Right kidney (tissue), 1 donor: ENCODE results near the gene ITPRID2.

Experiments used
- DNase-seq: peaks from one replicate; pipeline ENCODE4 v3.0.0-alpha.2; 2016

ITPRID2 gene

DNA sequence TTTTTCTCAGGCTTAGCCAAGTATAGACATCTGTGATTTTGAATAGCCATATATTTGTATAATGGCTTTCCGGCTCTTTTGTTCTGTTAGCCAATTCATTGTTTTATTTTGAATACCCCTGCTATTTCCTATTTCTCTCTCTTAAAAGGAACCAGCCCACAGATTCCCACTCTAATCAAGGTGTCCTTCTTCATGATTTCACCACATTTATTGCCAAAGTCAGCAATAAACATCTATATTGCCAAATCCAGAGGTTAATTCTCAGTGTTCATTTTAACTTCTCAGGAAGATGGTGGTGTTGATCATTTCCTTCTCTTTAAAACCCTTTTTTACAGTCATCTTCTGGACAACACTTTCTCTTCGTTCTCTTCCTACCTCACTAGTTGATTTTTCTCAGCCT, 13.1 kb upstream of the ITPRID2 start:
- no peak for DNase-seq

DNA sequence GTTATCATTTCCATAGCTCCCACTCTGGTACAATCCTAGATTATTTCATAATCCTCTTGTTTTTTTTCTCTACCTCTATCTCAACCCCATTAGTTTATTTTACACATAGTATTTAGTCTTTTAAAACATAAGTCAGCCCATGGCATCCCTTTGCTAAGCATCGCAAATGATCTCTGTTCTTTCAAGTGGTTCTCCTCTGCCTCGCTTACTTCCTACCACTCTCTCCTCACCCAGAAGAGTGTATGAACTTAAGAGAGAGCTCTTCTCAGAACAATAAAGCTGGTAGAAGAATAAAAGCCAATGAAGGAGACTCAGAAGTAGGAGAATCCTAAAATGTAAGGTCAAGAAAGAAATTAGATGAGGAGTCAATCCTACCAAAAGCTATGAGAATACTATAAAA, 12.2 kb upstream of the ITPRID2 start:
- DNase-seq: no peak

- DNase-seq: no peak
These were observed 9.1 kb upstream of the ITPRID2 start for GRCh38 chr2:181882246-181883020.

GRCh38 chr2:181884601-181885000, 6.9 kb upstream of the ITPRID2 start:
- DNase-seq: no peak

- DNase-seq: no peak
These were observed 6.4 kb upstream of the ITPRID2 start for GRCh38 chr2:181885096-181885495.

- DNase-seq: no peak
These were observed 5.3 kb upstream of the ITPRID2 start for GRCh38 chr2:181886192-181886591.

- no peak for DNase-seq
These were observed 4.5 kb upstream of the ITPRID2 start for GRCh38 chr2:181887045-181887444.

- no peak for DNase-seq
These were observed 1.8 kb upstream of the ITPRID2 start for GRCh38 chr2:181889776-181890175.

GRCh38 chr2:181890271-181890670, 1.3 kb upstream of the ITPRID2 start:
- no peak for DNase-seq

GRCh38 chr2:181891966-181892798, 652 bp downstream of the ITPRID2 start:
- peak; percentile 96 for DNase-seq

DNA sequence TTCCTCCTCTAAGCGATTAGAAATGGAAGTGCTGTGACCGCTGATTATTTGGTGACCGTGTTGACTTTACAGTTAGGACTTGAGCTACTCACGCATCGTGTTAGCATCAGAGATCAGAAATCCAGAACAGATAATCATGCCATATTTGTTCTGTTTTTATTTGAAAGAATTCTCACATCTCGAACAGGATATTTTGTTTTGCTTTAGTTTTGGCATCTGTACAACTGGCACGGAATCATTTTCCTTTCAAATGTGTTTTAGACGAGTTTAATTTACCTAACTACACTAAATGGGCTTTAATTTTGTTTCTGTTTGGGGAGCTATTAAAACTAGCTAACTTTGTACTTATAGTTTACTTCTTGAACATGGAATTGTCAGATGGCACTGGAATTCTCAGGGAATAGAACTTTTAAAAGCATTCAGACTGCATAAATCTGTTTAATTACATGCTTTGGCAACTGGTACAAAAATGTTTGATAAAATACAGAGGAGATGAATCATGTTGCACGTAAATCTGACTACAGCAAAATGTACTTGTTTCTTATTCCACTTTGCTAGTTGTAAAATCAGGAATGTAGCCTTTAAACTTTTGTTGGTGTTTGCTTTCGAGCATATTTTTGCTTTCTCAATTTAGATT, 1.4 kb downstream of the ITPRID2 start:
- no peak for DNase-seq

GRCh38 chr2:181894381-181894780, 2.9 kb downstream of the ITPRID2 start:
- no peak for DNase-seq

DNA sequence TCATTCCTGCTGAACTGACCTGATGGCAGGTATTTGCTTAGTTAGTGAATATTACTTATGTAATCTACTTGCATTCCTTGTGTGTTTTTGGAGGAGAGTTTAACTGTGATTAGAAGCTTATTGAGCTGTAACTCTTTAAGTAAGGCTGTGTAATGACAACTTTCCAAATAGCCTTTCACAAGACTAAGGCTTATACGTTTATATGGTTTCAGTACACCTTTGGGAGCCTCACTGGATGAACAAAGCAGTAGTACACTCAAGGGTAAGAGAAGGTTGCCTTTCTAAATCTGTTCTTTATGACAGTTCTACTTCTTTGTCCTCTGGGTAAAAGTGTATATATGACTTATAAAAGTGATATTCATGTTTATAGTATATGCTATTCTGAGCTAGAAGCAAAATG, 4.3 kb downstream of the ITPRID2 start:
- no peak for DNase-seq

DNA sequence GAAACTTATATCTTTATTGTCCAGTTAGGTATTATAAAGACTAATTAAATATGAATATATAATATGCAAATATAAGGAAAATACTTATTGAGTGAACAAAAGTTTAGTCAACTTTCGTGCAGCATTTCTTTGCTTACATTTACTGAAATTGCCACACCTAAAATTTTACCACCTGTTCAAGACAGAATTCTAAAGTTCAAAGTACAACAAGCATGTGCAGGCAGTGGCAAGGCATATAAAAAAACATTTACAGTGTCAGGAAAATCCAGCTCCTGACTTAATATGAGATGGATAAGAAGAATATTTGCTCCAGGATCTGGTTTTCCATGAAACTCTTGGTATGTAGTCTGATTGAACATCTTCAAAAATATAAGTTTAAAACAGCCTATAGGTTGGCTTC, 4.8 kb downstream of the ITPRID2 start:
- DNase-seq: no peak

- DNase-seq: no peak
These were observed 8.6 kb downstream of the ITPRID2 start for GRCh38 chr2:181900007-181900651.

DNA sequence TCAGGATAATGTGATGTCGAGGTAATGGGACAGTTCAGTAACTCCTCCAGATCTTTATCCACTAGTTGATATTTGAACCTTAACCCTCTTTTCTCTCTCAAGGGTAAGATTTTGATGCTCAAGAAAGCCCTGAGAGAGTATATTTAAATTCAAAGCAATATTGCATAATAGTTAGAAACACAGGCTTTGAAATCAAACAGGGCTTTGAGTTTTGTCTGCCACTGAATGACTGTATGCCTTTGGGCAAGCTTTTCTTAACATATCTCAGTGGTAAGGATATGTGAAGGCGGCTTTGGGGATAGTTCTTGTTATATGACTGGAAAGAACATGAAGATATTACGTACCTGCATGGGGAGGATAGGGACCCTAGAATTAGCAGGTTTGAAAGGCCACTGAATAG, 11.1 kb downstream of the ITPRID2 start:
- DNase-seq: no peak

GRCh38 chr2:181904022-181904632, 12.6 kb downstream of the ITPRID2 start:
- no peak for DNase-seq

GRCh38 chr2:181907057-181907456, 15.5 kb downstream of the ITPRID2 start:
- DNase-seq: no peak

GRCh38 chr2:181907635-181908034, 16.1 kb downstream of the ITPRID2 start:
- DNase-seq: no peak

- DNase-seq: no peak
These were observed 18.7 kb downstream of the ITPRID2 start for GRCh38 chr2:181910028-181910831.

DNA sequence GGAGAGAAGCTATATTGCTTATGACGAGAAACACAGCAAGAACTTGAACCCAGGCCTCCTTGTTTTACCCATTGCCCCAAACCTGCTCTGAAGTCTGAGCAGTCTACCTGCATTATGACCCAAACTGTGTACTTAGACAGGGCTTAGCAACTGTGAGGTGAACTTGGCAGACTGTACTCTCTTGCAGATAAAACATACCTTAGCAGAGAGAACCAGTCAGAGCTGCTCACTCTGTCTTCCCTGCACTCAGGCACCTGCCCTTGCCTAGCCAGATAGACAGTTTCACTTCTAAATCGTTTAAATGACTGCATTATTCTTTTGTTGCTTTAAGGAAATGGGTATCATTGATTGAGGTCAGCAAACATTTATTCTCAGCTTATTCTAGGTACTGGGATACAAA, 20.3 kb downstream of the ITPRID2 start:
- DNase-seq: no peak
